ENCODE measurements around the gene DEAF1.

DNA sequence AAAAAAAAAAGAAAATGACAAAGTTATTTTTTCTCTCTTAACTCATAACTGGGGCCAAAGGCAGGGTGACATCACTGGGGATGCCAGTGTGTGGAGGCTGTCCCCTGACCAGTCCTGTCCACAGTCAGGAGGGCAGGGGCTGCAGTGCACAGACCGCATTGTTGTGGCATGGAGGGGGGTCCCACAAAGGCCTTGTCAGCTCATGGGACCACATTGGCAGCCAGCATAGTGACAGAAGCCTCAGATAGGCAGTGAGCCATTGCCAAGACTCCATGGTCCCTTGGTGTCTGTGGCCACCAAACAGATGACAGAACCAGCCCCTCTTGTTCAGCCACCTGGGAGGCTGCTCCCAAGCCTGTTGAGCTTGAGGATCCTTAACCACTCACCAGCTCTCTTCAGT lies 4.7 kb upstream of the DEAF1 start:
- no peak for TF ChIP-seq ELF1 (CRISPR knock-in tag; IDR thresholded peaks at IDR 0.05)
- no peak for TF ChIP-seq ZSCAN22 (CRISPR knock-in tag; IDR thresholded peaks at IDR 0.05)
- TF ChIP-seq, protein P1, sequence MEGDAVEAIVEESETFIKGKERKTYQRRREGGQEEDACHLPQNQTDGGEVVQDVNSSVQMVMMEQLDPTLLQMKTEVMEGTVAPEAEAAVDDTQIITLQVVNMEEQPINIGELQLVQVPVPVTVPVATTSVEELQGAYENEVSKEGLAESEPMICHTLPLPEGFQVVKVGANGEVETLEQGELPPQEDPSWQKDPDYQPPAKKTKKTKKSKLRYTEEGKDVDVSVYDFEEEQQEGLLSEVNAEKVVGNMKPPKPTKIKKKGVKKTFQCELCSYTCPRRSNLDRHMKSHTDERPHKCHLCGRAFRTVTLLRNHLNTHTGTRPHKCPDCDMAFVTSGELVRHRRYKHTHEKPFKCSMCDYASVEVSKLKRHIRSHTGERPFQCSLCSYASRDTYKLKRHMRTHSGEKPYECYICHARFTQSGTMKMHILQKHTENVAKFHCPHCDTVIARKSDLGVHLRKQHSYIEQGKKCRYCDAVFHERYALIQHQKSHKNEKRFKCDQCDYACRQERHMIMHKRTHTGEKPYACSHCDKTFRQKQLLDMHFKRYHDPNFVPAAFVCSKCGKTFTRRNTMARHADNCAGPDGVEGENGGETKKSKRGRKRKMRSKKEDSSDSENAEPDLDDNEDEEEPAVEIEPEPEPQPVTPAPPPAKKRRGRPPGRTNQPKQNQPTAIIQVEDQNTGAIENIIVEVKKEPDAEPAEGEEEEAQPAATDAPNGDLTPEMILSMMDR (CRISPR knock-in tag; IDR thresholded peaks at IDR 0.05): no peak
- TF ChIP-seq, protein P2, sequence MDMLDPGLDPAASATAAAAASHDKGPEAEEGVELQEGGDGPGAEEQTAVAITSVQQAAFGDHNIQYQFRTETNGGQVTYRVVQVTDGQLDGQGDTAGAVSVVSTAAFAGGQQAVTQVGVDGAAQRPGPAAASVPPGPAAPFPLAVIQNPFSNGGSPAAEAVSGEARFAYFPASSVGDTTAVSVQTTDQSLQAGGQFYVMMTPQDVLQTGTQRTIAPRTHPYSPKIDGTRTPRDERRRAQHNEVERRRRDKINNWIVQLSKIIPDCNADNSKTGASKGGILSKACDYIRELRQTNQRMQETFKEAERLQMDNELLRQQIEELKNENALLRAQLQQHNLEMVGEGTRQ (IDR thresholded peaks at IDR 0.05; ENCODE audit: low read depth, low read length): no peak
- TF ChIP-seq, protein P2 (CRISPR knock-in tag; IDR thresholded peaks at IDR 0.05; ENCODE audit: borderline replicate concordance): no peak
- no peak for TF ChIP-seq NBN (conservative IDR thresholded peaks at IDR 0.05)
- TF ChIP-seq, protein P3, sequence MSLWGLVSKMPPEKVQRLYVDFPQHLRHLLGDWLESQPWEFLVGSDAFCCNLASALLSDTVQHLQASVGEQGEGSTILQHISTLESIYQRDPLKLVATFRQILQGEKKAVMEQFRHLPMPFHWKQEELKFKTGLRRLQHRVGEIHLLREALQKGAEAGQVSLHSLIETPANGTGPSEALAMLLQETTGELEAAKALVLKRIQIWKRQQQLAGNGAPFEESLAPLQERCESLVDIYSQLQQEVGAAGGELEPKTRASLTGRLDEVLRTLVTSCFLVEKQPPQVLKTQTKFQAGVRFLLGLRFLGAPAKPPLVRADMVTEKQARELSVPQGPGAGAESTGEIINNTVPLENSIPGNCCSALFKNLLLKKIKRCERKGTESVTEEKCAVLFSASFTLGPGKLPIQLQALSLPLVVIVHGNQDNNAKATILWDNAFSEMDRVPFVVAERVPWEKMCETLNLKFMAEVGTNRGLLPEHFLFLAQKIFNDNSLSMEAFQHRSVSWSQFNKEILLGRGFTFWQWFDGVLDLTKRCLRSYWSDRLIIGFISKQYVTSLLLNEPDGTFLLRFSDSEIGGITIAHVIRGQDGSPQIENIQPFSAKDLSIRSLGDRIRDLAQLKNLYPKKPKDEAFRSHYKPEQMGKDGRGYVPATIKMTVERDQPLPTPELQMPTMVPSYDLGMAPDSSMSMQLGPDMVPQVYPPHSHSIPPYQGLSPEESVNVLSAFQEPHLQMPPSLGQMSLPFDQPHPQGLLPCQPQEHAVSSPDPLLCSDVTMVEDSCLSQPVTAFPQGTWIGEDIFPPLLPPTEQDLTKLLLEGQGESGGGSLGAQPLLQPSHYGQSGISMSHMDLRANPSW (CRISPR knock-in tag; IDR thresholded peaks at IDR 0.05; ENCODE audit: borderline replicate concordance): no peak
- TF ChIP-seq, protein P4, sequence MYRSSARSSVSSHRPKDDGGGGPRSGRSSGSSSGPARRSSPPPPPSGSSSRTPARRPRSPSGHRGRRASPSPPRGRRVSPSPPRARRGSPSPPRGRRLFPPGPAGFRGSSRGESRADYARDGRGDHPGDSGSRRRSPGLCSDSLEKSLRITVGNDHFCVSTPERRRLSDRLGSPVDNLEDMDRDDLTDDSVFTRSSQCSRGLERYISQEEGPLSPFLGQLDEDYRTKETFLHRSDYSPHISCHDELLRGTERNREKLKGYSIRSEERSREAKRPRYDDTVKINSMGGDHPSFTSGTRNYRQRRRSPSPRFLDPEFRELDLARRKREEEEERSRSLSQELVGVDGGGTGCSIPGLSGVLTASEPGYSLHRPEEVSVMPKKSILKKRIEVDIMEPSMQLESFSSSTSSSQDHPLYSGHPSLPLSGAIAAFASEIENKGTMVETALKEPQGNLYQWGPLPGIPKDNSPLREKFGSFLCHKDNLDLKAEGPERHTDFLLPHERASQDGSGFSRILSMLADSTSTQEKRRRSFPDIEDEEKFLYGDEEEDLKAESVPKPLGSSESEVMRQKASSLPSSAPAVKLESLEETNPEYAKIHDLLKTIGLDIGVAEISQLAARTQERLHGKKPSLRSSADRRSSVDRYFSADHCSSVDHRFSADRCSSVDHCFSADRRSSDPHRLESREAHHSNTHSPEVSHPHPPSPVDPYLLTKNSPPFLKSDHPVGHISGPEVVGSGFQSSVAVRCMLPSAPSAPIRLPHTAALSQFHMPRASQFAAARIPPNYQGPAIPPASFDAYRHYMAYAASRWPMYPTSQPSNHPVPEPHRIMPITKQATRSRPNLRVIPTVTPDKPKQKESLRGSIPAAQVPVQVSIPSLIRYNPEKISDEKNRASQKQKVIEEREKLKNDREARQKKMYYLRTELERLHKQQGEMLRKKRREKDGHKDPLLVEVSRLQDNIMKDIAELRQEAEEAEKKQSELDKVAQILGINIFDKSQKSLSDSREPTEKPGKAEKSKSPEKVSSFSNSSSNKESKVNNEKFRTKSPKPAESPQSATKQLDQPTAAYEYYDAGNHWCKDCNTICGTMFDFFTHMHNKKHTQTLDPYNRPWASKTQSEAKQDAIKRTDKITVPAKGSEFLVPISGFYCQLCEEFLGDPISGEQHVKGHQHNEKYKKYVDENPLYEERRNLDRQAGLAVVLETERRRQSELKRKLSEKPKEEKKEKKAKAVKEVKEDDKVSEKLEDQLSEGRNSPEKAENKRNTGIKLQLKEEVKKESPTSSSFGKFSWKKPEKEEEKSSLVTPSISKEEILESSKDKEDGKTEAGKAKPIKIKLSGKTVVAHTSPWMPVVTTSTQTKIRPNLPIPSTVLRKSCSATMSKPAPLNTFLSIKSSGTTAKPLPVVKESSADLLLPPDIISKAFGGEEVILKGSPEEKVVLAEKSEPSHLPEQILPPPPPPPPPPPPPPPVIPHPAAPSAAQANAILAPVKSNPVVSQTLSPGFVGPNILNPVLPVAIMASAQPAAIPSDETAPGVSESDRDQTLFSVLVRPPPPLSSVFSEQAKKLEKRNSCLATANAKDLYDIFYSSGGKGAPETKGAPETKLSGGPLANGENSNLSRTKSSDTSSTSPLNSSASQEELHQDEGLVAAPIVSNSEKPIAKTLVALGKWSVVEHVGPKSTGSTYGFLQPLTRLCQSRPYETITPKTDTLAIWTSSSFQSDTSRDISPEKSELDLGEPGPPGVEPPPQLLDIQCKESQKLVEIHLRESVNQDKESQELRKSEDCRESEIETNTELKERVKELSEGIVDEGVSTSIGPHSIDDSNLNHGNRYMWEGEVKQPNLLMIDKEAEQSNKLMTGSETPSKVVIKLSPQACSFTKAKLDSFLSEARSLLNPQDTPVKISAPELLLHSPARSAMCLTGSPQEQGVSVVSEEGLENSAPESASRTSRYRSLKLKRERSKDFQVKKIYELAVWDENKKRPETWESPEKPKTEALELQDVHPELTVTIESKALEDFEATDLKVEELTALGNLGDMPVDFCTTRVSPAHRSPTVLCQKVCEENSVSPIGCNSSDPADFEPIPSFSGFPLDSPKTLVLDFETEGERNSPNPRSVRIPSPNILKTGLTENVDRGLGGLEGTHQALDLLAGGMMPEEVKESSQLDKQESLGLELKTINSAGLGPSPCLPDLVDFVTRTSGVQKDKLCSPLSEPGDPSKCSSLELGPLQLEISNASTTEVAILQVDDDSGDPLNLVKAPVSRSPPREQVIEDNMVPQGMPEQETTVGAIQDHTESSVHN (CRISPR knock-in tag; IDR thresholded peaks at IDR 0.05): no peak
- TF ChIP-seq SP2 (CRISPR knock-in tag; IDR thresholded peaks at IDR 0.05): no peak
- TF ChIP-seq RARG (CRISPR knock-in tag; IDR thresholded peaks at IDR 0.05; ENCODE audit: low read depth): no peak
- TF ChIP-seq ZSCAN30 (CRISPR knock-in tag; IDR thresholded peaks at IDR 0.05): no peak
- TF ChIP-seq, protein P5, sequence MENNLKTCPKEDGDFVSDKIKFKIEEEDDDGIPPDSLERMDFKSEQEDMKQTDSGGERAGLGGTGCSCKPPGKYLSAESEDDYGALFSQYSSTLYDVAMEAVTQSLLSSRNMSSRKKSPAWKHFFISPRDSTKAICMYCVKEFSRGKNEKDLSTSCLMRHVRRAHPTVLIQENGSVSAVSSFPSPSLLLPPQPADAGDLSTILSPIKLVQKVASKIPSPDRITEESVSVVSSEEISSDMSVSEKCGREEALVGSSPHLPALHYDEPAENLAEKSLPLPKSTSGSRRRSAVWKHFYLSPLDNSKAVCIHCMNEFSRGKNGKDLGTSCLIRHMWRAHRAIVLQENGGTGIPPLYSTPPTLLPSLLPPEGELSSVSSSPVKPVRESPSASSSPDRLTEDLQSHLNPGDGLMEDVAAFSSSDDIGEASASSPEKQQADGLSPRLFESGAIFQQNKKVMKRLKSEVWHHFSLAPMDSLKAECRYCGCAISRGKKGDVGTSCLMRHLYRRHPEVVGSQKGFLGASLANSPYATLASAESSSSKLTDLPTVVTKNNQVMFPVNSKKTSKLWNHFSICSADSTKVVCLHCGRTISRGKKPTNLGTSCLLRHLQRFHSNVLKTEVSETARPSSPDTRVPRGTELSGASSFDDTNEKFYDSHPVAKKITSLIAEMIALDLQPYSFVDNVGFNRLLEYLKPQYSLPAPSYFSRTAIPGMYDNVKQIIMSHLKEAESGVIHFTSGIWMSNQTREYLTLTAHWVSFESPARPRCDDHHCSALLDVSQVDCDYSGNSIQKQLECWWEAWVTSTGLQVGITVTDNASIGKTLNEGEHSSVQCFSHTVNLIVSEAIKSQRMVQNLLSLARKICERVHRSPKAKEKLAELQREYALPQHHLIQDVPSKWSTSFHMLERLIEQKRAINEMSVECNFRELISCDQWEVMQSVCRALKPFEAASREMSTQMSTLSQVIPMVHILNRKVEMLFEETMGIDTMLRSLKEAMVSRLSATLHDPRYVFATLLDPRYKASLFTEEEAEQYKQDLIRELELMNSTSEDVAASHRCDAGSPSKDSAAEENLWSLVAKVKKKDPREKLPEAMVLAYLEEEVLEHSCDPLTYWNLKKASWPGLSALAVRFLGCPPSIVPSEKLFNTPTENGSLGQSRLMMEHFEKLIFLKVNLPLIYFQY (CRISPR knock-in tag; IDR thresholded peaks at IDR 0.05; ENCODE audit: borderline replicate concordance): no peak
- TF ChIP-seq, protein P6, sequence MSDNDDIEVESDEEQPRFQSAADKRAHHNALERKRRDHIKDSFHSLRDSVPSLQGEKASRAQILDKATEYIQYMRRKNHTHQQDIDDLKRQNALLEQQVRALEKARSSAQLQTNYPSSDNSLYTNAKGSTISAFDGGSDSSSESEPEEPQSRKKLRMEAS (IDR thresholded peaks at IDR 0.05): no peak
- TF ChIP-seq, protein P7, sequence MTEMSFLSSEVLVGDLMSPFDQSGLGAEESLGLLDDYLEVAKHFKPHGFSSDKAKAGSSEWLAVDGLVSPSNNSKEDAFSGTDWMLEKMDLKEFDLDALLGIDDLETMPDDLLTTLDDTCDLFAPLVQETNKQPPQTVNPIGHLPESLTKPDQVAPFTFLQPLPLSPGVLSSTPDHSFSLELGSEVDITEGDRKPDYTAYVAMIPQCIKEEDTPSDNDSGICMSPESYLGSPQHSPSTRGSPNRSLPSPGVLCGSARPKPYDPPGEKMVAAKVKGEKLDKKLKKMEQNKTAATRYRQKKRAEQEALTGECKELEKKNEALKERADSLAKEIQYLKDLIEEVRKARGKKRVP (CRISPR knock-in tag; IDR thresholded peaks at IDR 0.05): no peak
